DND-41 (cell line): ENCODE results near the gene CDK2AP2.

ENCODE experiments used
- ATAC-seq: fragments of 200-7000 bp; cut with Tn5 transposase; 3 replicates; pipeline ENCODE4 v1.9.1; 2021; ENCODE audit warnings: low read depth; ENCODE audit not compliant: insufficient read depth
- DNase-seq: peaks from one replicate; pipeline ENCODE4 v3.0.0-alpha.2; 2020
- H2AFZ ChIP-seq: 2 replicates; pipeline ENCODE4 v1.6.0; 2012; ENCODE audit warnings: low read depth, low read length
- H3K27ac ChIP-seq: 2 replicates; pipeline ENCODE4 v1.5.1; 2012; ENCODE audit warnings: low read length, inconsistent platforms
- H3K27me3 ChIP-seq: fragments of 200-600 bp; sonication (generic); 2 replicates; pipeline ENCODE4 v1.6.0; 2012; ENCODE audit warnings: low read length, mild to moderate bottlenecking, inconsistent platforms; ENCODE audit not compliant: insufficient read depth, poor library complexity
- H3K36me3 ChIP-seq: 2 replicates; pipeline ENCODE4 v1.5.1; 2012; ENCODE audit warnings: low read length, inconsistent platforms; ENCODE audit not compliant: insufficient read depth
- H3K4me1 ChIP-seq: 2 replicates; pipeline ENCODE4 v1.5.1; 2012; ENCODE audit warnings: mild to moderate bottlenecking, low read length; ENCODE audit not compliant: insufficient read depth
- H3K4me2 ChIP-seq: 2 replicates; pipeline ENCODE4 v1.6.0; 2012; ENCODE audit warnings: mild to moderate bottlenecking, moderate library complexity, low read length, inconsistent platforms; ENCODE audit not compliant: insufficient read depth
- H3K4me3 ChIP-seq, 2 experiments: fragments of 200-600 bp in 1 of 2; shearing (Covaris generic) in 1 of 2; 2 replicates each; pipeline ENCODE4 v1.5.1; 2012 to 2016; ENCODE audit warnings: inconsistent platforms in 2 of 2, low read length in 2 of 2, mild to moderate bottlenecking in 2 of 2, low read depth in 1 of 2, moderate library complexity in 1 of 2
- H3K79me2 ChIP-seq: 2 replicates; pipeline ENCODE4 v1.6.0; 2012; ENCODE audit warnings: low read length, inconsistent platforms; ENCODE audit not compliant: insufficient read depth
- H3K9ac ChIP-seq: 2 replicates; pipeline ENCODE4 v1.6.0; 2012; ENCODE audit warnings: low read depth, mild to moderate bottlenecking, inconsistent platforms, low read length, moderate library complexity
- H3K9me3 ChIP-seq: 2 replicates; pipeline ENCODE4 v1.5.1; 2012; ENCODE audit warnings: low read length, moderate library complexity, mild to moderate bottlenecking, inconsistent platforms; ENCODE audit not compliant: insufficient read depth, severe bottlenecking
- H4K20me1 ChIP-seq: 2 replicates; pipeline ENCODE4 v1.6.0; 2012; ENCODE audit warnings: low read length; ENCODE audit not compliant: insufficient read depth
- EZH2 ChIP-seq: IDR thresholded peaks from 3 replicates; pipeline ENCODE4 v1.6.1; 2012; ENCODE audit warnings: borderline replicate concordance, low read depth, mild to moderate bottlenecking, moderate library complexity, low read length, inconsistent platforms; ENCODE audit not compliant: severe bottlenecking
- TF ChIP-seq, protein P1 (sequence below): IDR thresholded peaks from 2 replicates; pipeline ENCODE4 v1.5.1; 2012; ENCODE audit warnings: borderline replicate concordance, low read length, moderate library complexity, mild to moderate bottlenecking; ENCODE audit not compliant: poor library complexity, severe bottlenecking; ENCODE audit errors: extremely low read depth

The CDK2AP2 gene

DNA sequence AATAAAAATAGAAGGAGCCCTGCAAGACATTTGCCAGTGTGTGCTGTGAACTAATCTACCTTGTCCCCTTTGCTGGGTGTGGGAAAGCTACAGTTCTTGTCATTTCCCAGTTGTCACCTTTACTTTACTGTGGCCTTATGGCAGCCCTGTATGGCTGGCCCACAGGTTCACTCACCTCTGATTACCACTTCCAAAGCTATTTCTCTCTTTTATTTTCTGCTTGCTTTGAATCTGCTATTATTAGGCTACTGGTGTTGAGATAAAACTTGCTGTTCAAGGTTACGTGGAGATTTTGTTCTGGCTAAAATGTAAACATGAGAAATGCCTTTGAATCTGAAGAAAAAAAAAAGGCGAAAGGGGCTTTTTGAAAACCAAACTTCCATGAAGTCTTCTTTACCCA, 24.9 kb upstream of the CDK2AP2 start:
- Histone ChIP-seq H3K36me3 (no peaks in the 10 kb centered on the region), H3K79me2 (no peaks in the 10 kb centered on the region), H3K27me3 (no peaks in the 10 kb centered on the region), H2AFZ (no peak overlapping the region), H3K9ac (no peak overlapping the region), H3K9me3 (peaks cover 23% of the 10 kb centered on the region), H3K4me2 (no peak overlapping the region), H3K4me3 (no peak overlapping the region), H4K20me1 (no peaks in the 10 kb centered on the region), H3K27ac (no peak overlapping the region), H3K4me1 (no peaks in the 10 kb centered on the region)
- no peak for ATAC-seq
- TF ChIP-seq, protein P1, sequence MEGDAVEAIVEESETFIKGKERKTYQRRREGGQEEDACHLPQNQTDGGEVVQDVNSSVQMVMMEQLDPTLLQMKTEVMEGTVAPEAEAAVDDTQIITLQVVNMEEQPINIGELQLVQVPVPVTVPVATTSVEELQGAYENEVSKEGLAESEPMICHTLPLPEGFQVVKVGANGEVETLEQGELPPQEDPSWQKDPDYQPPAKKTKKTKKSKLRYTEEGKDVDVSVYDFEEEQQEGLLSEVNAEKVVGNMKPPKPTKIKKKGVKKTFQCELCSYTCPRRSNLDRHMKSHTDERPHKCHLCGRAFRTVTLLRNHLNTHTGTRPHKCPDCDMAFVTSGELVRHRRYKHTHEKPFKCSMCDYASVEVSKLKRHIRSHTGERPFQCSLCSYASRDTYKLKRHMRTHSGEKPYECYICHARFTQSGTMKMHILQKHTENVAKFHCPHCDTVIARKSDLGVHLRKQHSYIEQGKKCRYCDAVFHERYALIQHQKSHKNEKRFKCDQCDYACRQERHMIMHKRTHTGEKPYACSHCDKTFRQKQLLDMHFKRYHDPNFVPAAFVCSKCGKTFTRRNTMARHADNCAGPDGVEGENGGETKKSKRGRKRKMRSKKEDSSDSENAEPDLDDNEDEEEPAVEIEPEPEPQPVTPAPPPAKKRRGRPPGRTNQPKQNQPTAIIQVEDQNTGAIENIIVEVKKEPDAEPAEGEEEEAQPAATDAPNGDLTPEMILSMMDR, result no peak
- no peak for TF ChIP-seq EZH2
- DNase-seq, result no peak

- Histone ChIP-seq H3K36me3 (no peaks in the 10 kb centered on the region), H3K27me3 (no peaks in the 10 kb centered on the region), H3K79me2 (no peaks in the 10 kb centered on the region), H3K4me3 (no peak overlapping the region), H3K4me2 (no peak overlapping the region), H4K20me1 (no peaks in the 10 kb centered on the region), H3K9ac (no peak overlapping the region), H3K27ac (no peak overlapping the region), H2AFZ (no peak overlapping the region), H3K4me1 (no peaks in the 10 kb centered on the region), H3K9me3 (peaks cover 19% of the 10 kb centered on the region)
- ATAC-seq (no peak), DNase-seq (no peak)
- TF ChIP-seq, protein P1, result no peak
- no peak for TF ChIP-seq EZH2
These were observed 22.3 kb upstream of the CDK2AP2 start for GRCh38 chr11:67530282-67530592.

DNA sequence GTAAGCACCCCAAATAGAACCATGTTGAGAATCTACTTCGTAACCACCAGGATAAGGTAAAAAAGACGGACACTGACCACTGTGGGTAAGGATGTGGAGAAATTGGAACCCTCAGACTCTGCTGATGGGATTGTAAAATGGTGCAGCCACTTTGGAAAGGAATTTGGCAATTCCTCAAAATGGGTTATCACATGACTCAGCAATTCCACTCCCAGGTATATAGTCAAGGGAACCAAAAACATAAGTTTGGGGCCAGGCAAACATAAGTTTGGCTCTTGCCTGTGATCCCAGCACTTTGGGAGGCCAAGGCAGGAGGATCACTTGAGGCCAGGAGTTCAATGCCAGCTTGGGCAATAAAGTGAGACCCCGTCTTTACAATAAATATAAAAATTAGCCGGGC, 20.4 kb upstream of the CDK2AP2 start:
- no peaks in the 10 kb centered on the region for H4K20me1 ChIP-seq
- no peak overlapping the region for H3K4me3 ChIP-seq
- H3K9me3 ChIP-seq, result peaks cover 7% of the 10 kb centered on the region
- no peak overlapping the region for H3K9ac ChIP-seq
- H3K4me2 ChIP-seq, result no peak overlapping the region
- H3K4me1 ChIP-seq, result no peaks in the 10 kb centered on the region
- no peak for DNase-seq
- no peaks in the 10 kb centered on the region for H3K79me2 ChIP-seq
- no peak overlapping the region for H2AFZ ChIP-seq
- H3K27ac ChIP-seq, result no peak overlapping the region
- TF ChIP-seq EZH2, result no peak
- TF ChIP-seq, protein P1, result no peak
- H3K27me3 ChIP-seq, result no peaks in the 10 kb centered on the region
- ATAC-seq, result no peak
- no peaks in the 10 kb centered on the region for H3K36me3 ChIP-seq
